22Rv1 (cell line): Measurements from ENCODE around the gene ZNF513.
"Not testable (repeated sequence)": the region's sequence is repeated elsewhere in the genome, so short reads cannot be mapped to it uniquely, and the experiment has no call there.

Experiments used
- H3K27ac ChIP-seq: fragments of 450-650 bp; 2 replicates; pipeline ENCODE4 v1.5.1; 2017
- ZFX ChIP-seq: fragments of 450-650 bp; IDR thresholded peaks from 2 replicates; pipeline ENCODE4 v1.6.1; 2017; ENCODE audit warnings: antibody characterized with exemption, borderline replicate concordance
- TF ChIP-seq, protein P1 (sequence below): fragments of 450-650 bp; IDR thresholded peaks from 2 replicates; pipeline ENCODE4 v1.5.1; 2017; ENCODE audit warnings: mild to moderate bottlenecking

ZNF513 gene

DNA sequence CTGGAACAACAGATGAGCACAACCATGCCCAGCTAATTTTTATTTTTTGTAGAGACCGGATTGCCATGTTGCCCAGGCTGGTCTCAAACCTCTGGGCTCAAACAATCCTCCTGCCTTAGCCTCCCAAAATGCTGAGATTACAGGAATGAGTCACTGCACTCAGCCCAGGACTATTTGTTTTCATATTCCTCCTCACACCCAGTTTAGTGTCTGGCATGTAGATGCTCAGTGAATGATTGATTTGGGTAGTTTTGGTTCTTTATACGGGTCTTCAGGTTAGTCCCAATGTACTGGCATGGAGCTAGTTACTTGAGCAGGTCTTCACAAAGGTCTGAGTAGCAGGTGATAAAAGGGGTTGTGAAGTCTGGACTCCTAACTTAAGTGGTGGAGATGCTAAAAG lies 16.6 kb downstream of the ZNF513 start:
- peak overlapping the region; percentile 20; the same call in 1 of the 2 replicates for H3K27ac ChIP-seq
- TF ChIP-seq ZFX: no peak
- TF ChIP-seq, protein P1, sequence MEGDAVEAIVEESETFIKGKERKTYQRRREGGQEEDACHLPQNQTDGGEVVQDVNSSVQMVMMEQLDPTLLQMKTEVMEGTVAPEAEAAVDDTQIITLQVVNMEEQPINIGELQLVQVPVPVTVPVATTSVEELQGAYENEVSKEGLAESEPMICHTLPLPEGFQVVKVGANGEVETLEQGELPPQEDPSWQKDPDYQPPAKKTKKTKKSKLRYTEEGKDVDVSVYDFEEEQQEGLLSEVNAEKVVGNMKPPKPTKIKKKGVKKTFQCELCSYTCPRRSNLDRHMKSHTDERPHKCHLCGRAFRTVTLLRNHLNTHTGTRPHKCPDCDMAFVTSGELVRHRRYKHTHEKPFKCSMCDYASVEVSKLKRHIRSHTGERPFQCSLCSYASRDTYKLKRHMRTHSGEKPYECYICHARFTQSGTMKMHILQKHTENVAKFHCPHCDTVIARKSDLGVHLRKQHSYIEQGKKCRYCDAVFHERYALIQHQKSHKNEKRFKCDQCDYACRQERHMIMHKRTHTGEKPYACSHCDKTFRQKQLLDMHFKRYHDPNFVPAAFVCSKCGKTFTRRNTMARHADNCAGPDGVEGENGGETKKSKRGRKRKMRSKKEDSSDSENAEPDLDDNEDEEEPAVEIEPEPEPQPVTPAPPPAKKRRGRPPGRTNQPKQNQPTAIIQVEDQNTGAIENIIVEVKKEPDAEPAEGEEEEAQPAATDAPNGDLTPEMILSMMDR: no peak

DNA sequence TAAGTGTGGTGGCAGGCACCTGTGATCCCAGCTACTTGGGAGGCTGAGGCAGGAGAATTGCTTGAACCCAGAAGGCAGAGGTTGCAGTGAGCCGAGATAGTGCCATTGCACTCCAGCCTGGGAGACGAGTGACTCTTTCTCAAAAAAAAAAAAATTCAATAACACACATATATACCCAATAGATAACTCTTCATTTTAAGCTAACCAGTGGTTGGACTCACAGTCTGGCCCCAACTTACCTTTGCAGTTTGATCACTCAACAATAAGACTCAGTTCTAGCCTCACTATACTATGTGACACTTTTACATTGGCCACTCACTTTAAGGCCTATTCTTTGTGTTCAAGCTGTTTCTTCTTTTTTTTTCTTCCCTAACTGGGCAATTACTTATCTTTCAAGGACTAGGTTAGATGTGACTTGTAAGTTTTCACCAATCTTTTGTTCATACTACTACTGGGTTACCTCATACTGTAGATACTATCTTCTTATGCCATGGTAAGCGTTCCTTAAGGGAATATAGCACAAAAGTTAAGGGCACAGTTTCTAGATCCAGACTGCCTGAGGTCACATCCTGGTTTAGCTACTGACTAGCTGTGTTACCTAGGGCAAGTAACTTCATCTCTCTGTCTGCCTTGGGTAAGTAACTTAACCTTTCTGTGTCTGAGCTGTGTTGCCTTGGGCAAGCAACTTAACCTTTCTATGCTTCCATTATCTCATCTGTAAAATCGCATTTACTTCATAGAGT lies 17.7 kb downstream of the ZNF513 start:
- TF ChIP-seq, protein P1: no peak
- no peak for TF ChIP-seq ZFX
- peak overlapping the region; percentile 20; the same call in 1 of the 2 replicates for H3K27ac ChIP-seq

DNA sequence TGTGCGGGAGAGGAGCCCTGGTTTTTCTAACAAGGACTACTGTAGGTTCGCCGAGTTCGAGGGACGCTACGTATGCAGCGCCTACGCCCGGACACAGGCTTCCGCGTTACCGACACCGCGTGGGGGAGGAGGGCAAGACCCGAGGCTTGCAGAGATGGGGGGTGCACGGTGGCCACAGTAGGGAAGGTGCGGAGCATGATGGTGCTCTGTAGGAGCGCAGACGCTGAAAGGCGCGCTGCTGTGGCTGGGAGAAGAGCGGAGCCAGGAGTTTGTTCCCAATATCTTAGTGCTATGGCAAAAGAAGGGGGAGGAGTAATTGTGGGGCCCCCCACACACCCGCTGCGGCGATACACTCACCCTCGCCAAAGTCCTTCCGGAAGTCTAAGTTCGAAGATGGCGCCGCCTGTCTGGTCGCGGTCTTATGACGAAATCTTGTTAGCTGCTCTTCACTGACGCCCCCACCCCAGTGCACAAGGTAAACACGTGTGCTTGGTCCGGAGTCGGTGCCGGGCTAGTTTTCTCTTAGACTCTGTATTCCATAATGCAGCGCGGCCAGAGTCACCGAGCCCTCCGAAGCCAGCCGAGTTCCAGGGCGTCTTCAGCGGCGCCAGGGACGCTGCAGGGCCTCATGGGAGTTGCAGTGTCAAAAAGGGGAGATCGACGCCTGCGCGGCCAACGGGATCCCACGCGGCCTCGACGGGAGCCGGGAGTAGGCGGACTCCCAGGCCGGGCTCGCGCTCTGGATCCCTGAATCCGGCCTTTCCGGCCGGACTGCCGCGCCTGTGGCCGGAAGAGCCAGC lies 24.0 kb downstream of the ZNF513 start, which contains the start of gene GTF3C2:
Gene GTF3C2, minus strand, starts transcription at position 383 of the 800 bp plus-strand sequence. CDS start 13,210 bp downstream, outside the sequence.
- no peak for TF ChIP-seq ZFX
- TF ChIP-seq, protein P1: no peak
- peak within 1 kb of the TSS; percentile 98 for H3K27ac ChIP-seq

DNA sequence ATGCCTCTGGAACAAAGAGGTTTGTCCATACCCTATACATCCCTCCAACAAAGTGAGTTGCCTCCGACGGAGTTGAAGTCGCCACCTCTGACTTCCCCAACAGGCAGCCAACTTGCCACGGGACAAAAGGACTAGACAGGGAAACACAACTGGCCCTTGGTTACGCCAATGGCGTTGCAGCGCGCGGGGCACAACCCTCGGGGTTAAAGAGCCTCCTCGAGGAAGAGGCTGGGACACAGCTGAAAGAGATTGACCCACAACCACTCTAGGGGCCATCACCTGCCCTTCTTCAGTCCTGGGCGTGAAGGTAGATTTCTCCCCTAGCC lies 24.5 kb downstream of the ZNF513 start:
- no peak for TF ChIP-seq ZFX
- TF ChIP-seq, protein P1: no peak
- H3K27ac ChIP-seq: peak overlapping the region; percentile 98

DNA sequence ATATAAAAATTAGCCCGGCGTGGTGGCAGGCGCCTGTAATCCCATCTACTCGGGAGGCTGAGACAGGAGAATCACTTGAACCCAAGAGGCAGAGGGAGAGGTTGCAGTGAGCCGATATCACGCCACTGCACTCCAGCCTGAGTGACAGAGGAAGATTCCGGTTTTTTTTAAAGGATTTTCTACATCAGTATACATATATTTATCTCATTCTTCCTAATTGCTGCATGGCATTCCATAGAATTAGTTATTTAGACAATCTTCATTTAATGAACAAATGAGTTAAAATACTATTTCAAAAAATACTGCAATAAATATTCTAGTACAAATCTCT lies 26.0 kb downstream of the ZNF513 start:
- TF ChIP-seq ZFX: no peak
- TF ChIP-seq, protein P1: no peak
- H3K27ac ChIP-seq: no peak overlapping the region

DNA sequence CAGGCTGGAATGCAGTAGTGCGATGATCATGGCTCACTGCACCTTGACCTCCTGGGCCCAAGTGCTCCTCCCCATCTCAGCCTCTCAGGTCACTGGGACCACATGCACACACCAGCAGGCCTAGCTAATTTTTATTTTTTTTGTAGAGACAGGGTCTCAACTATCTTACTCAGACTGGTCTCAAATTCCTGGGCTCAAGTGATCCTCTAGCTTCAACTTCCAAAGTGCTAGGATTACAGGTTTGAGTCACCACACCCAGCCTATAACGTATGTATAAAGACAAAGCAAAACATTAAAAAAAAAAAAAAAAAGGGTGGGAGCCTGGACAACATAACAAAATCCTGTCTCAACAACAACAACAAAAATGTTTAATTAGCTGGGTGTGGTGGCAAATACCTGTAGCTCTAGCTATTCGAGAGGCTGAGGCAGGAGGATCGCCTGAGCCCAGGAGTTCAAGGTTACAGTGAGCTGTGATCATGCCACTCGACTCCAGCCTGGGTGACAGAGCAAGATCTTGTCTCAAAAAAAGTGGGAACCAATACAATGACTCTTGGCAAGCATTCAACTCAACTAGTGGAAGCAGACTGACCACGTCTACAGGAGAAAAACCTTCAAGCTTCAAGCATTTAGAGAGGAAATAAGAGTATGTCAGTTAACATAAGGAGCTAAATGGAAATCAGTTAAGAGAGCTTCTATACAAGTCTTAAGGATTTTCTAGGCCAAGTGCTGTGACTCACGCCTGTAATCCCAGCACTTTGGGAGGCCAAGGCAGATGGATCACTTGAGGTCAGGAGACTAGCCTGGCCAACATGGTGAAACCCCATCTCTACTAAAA lies 26.6 kb downstream of the ZNF513 start:
- TF ChIP-seq ZFX: no peak
- TF ChIP-seq, protein P1: no peak
- H3K27ac ChIP-seq: no peak overlapping the region

DNA sequence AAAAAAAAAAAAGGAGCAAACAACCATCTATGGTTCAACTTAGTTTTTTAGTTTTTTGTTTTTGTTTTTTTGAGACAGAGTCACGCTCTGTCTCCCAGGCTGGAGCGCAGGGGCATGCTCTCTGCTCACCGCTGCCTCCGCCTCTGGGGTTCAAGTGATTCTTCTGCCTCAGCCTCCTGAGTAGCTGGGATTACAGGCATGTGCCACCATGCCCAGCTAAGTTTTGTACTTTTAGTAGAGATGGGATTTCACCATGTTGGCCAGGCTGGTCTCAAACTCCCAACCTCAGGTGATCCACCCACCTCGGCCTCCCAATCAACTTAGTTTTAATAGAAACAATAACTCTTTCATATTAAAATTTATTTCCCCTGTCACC lies 27.2 kb downstream of the ZNF513 start:
- not testable (repeated sequence) for H3K27ac ChIP-seq
